Neural progenitor cell (in vitro differentiated cells): ENCODE results near the gene FILIP1.

Source experiments
- EZH2phosphoT487 ChIP-seq: fragments of 200-600 bp; sonication (generic); IDR thresholded peaks from 2 replicates; pipeline ENCODE4 v1.6.1; 2017; ENCODE audit warnings: antibody characterized with exemption
- TF ChIP-seq, protein P1 (sequence below): fragments of 200-600 bp; sonication (generic); IDR thresholded peaks from 2 replicates; pipeline ENCODE4 v1.5.1; 2017; ENCODE audit warnings: antibody characterized with exemption, mild to moderate bottlenecking

DNA sequence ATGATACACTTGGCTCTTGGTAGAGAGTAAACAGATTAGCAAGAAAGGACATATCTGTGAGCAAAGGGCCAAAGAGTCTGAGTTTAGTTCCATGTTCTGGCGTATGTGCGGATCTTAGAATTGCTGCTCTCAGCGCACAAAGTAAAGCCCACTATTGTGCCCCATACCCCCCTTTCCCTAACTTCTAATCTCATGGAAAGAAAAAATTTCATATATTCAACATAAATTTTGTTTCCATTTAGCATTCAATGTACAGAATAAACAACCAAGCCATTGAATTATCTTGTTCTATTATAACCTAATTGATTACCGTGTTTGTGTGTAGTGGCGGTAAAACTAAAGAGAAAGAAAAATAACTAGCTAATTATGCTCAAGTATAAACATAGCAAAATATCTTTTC lies 30.5 kb downstream of the FILIP1 start:
- no peak for TF ChIP-seq EZH2phosphoT487
- TF ChIP-seq, protein P1, sequence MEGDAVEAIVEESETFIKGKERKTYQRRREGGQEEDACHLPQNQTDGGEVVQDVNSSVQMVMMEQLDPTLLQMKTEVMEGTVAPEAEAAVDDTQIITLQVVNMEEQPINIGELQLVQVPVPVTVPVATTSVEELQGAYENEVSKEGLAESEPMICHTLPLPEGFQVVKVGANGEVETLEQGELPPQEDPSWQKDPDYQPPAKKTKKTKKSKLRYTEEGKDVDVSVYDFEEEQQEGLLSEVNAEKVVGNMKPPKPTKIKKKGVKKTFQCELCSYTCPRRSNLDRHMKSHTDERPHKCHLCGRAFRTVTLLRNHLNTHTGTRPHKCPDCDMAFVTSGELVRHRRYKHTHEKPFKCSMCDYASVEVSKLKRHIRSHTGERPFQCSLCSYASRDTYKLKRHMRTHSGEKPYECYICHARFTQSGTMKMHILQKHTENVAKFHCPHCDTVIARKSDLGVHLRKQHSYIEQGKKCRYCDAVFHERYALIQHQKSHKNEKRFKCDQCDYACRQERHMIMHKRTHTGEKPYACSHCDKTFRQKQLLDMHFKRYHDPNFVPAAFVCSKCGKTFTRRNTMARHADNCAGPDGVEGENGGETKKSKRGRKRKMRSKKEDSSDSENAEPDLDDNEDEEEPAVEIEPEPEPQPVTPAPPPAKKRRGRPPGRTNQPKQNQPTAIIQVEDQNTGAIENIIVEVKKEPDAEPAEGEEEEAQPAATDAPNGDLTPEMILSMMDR = no peak
